ENCODE data around the gene NRTN. TPM values are rescaled to one million over a fixed set of nuclear protein-coding genes. Genes with fewer than 3 reads are reported as not detected.

Gene NRTN
- total and polyA plus RNA-seq, 2 donors (not counting 3 experiments of a cell fraction or from before 2014, with no cell fraction given): 0.41 TPM; not detected in 1

DNA sequence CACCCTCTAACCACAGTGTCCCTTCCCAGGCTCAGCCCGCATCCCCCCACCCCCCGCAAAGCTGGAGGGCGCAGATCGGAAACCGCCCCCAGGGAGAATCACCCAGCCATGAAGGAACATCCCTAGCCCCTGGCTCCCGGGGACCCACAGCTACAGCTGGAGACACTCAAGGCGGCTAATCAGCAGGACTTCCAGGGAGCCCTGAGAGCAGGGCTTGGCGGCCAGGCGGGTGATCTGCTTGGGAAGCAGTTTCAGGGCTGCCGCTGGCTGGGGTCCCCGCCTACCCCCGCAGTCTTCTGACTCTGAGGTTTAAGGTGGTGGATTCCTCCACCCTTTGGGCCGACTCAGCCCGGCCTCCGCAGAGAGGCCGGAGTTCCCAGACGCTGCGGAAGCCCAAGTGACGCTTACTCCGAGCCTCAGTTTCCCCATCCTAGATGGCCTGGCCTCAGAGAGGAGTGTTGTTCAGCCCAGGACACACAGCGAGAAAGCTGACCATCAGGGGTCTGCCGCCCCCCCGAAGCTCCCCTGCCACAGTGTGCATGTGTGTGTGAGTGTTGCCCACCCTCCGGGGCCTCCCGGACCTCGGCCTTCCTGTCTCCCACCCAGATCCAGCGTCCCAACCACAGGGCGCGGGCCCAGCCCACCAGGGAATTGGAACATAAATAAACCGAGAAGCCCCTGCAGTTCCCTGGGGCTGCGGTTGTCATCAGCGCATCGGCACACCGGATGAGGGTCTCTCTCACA, 24.9 kb downstream of the NRTN start:
- H3K4me1 ChIP-seq (ENCODE audit: control insufficient read depth, extremely low read depth, insufficient read depth, low read length): peaks cover 7% of the 10 kb centered on the region
- BruUV-seq (replicated peaks): no TSS peak
- ChIA-PET CTCF (interaction anchor here (0.6 to 3.1 kb wide), 4 partner anchors 19 to 64 kb away, joined by 3 to 42 read pairs (median 5); partner anchors contain the start of gene NRTN), POLR2A (interaction anchor here (0.6 to 3.2 kb wide), 2 partner anchors 74 to 146 kb away, joined by 4 to 14 read pairs; partner anchors contain the start of genes NDUFA11 and VMAC)
- dilution Hi-C loops (cut with MboI; ENCODE audit: extremely low pct_ligation_motif_present, low sequenced_read_pairs): no loop called here
- H3K27ac ChIP-seq (ENCODE audit: insufficient read depth, low read depth, low read length): no peak overlapping the region
- TF ChIP-seq FOS (IDR thresholded peaks at IDR 0.05; ENCODE audit: borderline replicate concordance, insufficient read depth, low read length): no peak
- TF ChIP-seq POLR2AphosphoS5 (IDR thresholded peaks at IDR 0.05; ENCODE audit: insufficient read depth, low read depth, low read length): no peak
- no peak for TF ChIP-seq POLR2A (IDR thresholded peaks at IDR 0.05; ENCODE audit: low read depth, low read length)
- TF ChIP-seq GATA2 (IDR thresholded peaks at IDR 0.05; ENCODE audit: insufficient read depth, insufficient read length, low read depth, low read length): no peak
- TF ChIP-seq EZH2 (IDR thresholded peaks at IDR 0.05; ENCODE audit: borderline replicate concordance, low read depth, low read length, severe bottlenecking): peak; percentile 41
- TF ChIP-seq, protein P1, sequence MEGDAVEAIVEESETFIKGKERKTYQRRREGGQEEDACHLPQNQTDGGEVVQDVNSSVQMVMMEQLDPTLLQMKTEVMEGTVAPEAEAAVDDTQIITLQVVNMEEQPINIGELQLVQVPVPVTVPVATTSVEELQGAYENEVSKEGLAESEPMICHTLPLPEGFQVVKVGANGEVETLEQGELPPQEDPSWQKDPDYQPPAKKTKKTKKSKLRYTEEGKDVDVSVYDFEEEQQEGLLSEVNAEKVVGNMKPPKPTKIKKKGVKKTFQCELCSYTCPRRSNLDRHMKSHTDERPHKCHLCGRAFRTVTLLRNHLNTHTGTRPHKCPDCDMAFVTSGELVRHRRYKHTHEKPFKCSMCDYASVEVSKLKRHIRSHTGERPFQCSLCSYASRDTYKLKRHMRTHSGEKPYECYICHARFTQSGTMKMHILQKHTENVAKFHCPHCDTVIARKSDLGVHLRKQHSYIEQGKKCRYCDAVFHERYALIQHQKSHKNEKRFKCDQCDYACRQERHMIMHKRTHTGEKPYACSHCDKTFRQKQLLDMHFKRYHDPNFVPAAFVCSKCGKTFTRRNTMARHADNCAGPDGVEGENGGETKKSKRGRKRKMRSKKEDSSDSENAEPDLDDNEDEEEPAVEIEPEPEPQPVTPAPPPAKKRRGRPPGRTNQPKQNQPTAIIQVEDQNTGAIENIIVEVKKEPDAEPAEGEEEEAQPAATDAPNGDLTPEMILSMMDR (IDR thresholded peaks at IDR 0.05; ENCODE audit: extremely low read depth in 1 of 2, insufficient read depth in 1 of 2, low read depth in 1 of 2, low read length in 2 of 2): no peak
- no peaks in the 10 kb centered on the region for H3K36me3 ChIP-seq (ENCODE audit: control insufficient read depth in 2 of 2, extremely low read depth in 1 of 2, insufficient read depth in 2 of 2, low read length in 2 of 2)
- H3K4me3 ChIP-seq (replicated peaks in 1 of 3; ENCODE audit: insufficient read depth in 1 of 3, low read depth in 1 of 3, low read length in 3 of 3): no peak overlapping the region
- H3K27me3 ChIP-seq (ENCODE audit: control insufficient read depth in 2 of 2, insufficient read depth in 2 of 2, low read length in 2 of 2): peaks cover 0 to 3% of the 10 kb centered on the region in 2 experiments
- H2AFZ ChIP-seq (ENCODE audit: low read depth, low read length): peak overlapping the region; percentile 9
- H3K4me2 ChIP-seq (ENCODE audit: insufficient read depth, low read length): no peak overlapping the region
- H3K9me1 ChIP-seq (replicated peaks; ENCODE audit: control insufficient read depth, extremely low read depth, insufficient read depth, low read length): no peaks in the 10 kb centered on the region
- no peaks in the 10 kb centered on the region for H3K9me3 ChIP-seq (replicated peaks; ENCODE audit: control insufficient read depth, insufficient read depth, low read length)
- H3K79me2 ChIP-seq (ENCODE audit: control insufficient read depth, insufficient read depth, low read length): no peaks in the 10 kb centered on the region
- H3K9ac ChIP-seq (replicated peaks; ENCODE audit: extremely low read depth, insufficient read depth, low read length): no peak overlapping the region
- DNase-seq (ENCODE audit: low read depth, low spot score) (no peak), FAIRE-seq (no peak)
- intact Hi-C loops (cut with micrococcal nuclease): loop anchor here (2.0 kb wide), 1 partner anchor 75 kb away; the partner anchor contains the start of gene VMAC
- H4K20me1 ChIP-seq (replicated peaks; ENCODE audit: control insufficient read depth, extremely low read depth, insufficient read depth, low read length): no peaks in the 10 kb centered on the region

Measured in endothelial cell of umbilical vein (primary cell).